ENCODE results near the gene CCDC69.
"Not testable (repeated sequence)": the region's sequence is repeated elsewhere in the genome, so short reads cannot be mapped to it uniquely, and the experiment has no call there.

Gene CCDC69

GRCh38 chr5:151186052-151186451 is 37.8 kb downstream of the CCDC69 start:
- no peak for DNase-seq

- DNase-seq = no peak
These were observed 39.4 kb downstream of the CCDC69 start for GRCh38 chr5:151184316-151185042.

- no peak for DNase-seq
These were observed 40.2 kb downstream of the CCDC69 start for GRCh38 chr5:151183456-151184245.

GRCh38 chr5:151182976-151183375 is 40.9 kb downstream of the CCDC69 start:
- DNase-seq = no peak

- DNase-seq = no peak
These were observed 41.4 kb downstream of the CCDC69 start for GRCh38 chr5:151182524-151182900.

- no peak for DNase-seq
These were observed 41.9 kb downstream of the CCDC69 start for GRCh38 chr5:151181818-151182523.

- DNase-seq = no peak
These were observed 43.6 kb downstream of the CCDC69 start for GRCh38 chr5:151180291-151180690.

GRCh38 chr5:151179489-151179840 is 44.4 kb downstream of the CCDC69 start:
- no peak for DNase-seq

- no peak for DNase-seq
These were observed 45.0 kb downstream of the CCDC69 start for GRCh38 chr5:151178777-151179488.

- no peak for DNase-seq
These were observed 45.5 kb downstream of the CCDC69 start for GRCh38 chr5:151178372-151178771.

GRCh38 chr5:151176268-151176667 is 47.6 kb downstream of the CCDC69 start:
- not testable (repeated sequence) for DNase-seq

- no peak for DNase-seq
These were observed 49.2 kb downstream of the CCDC69 start for GRCh38 chr5:151174612-151175101.

- no peak for DNase-seq
These were observed 49.9 kb downstream of the CCDC69 start for GRCh38 chr5:151173711-151174611.

GRCh38 chr5:151171529-151171928 is 52.4 kb downstream of the CCDC69 start:
- DNase-seq = no peak

GRCh38 chr5:151168602-151169344 is 55.1 kb downstream of the CCDC69 start:
- no peak for DNase-seq

GRCh38 chr5:151167022-151167421 is 56.9 kb downstream of the CCDC69 start:
- DNase-seq = no peak

- no peak for DNase-seq
These were observed 59.1 kb downstream of the CCDC69 start for GRCh38 chr5:151164687-151165392.

- no peak for DNase-seq
These were observed 61.1 kb downstream of the CCDC69 start for GRCh38 chr5:151162776-151163175.

- no peak for DNase-seq
These were observed 64.1 kb downstream of the CCDC69 start for GRCh38 chr5:151159649-151160373.

- DNase-seq = no peak
These were observed 65.6 kb downstream of the CCDC69 start for GRCh38 chr5:151158287-151158661.
